Lower lobe of right lung (tissue), 2 donors: ENCODE measurements around the gene KIF16B. TPM values are rescaled to one million over a fixed set of nuclear protein-coding genes. Genes with fewer than 3 reads are reported as not detected.
"Not testable (repeated sequence)": the region's sequence is repeated elsewhere in the genome, so short reads cannot be mapped to it uniquely, and the experiment has no call there.

ENCODE experiments used
- ATAC-seq, 2 donors: fragments of 200-7000 bp; cut with Tn5 transposase; one replicate each; pipeline ENCODE4 v1.9.1; 2020 to 2022; ENCODE audit warnings: mild to moderate bottlenecking in 2 of 2, moderate library complexity in 2 of 2
- DNase-seq: peaks from one replicate; pipeline ENCODE4 v3.0.0-alpha.2; 2020
- H3K27ac ChIP-seq: fragments of 200-600 bp; one replicate; pipeline ENCODE4 v1.8.0; 2022
- H3K27me3 ChIP-seq: fragments of 200-600 bp; one replicate; pipeline ENCODE4 v1.8.0; 2022; ENCODE audit warnings: low read depth
- H3K36me3 ChIP-seq: fragments of 200-600 bp; one replicate; pipeline ENCODE4 v1.8.0; 2022; ENCODE audit warnings: mild to moderate bottlenecking
- H3K4me1 ChIP-seq: fragments of 200-600 bp; one replicate; pipeline ENCODE4 v1.8.0; 2022
- H3K4me3 ChIP-seq: fragments of 200-600 bp; one replicate; pipeline ENCODE4 v1.8.0; 2022; ENCODE audit warnings: mild to moderate bottlenecking
- H3K9me3 ChIP-seq: fragments of 200-600 bp; one replicate; pipeline ENCODE4 v1.8.0; 2022
- CTCF ChIP-seq: fragments of 200-600 bp; IDR thresholded peaks from one replicate; pipeline ENCODE4 v1.8.0; 2022; ENCODE audit warnings: antibody characterized with exemption, mild to moderate bottlenecking
- intact Hi-C: fragments of 100-400 bp; cut with DNase I; formaldehyde crosslinking; loops from one replicate; pipeline ENCODE4 v1.11.0; 2022
- total RNA-seq: library from RNA; stranded (reverse); fragmentation: NEBNext Ultra II Directional; extraction: Animal tissue kit (Norgen Biotek cat#: 25700); gene quantifications from one replicate; pipeline ENCODE4 v1.2.1, GENCODE V29; 2021
- donor health status: DM: no; HTN: yes; CAD: no; lungs with severe emphysema.

The KIF16B gene
- total RNA-seq, 1 donor from 2014 or later: 25.1 TPM

GRCh38 chr20:16230402-16230801 is 342.8 kb downstream of the KIF16B start:
- intact Hi-C loops: no loop called here
- H3K4me3 ChIP-seq: no peak overlapping the region
- TF ChIP-seq CTCF: no peak
- no peak for DNase-seq
- no peaks in the 10 kb centered on the region for H3K9me3 ChIP-seq
- H3K4me1 ChIP-seq: no peaks in the 10 kb centered on the region
- no peaks in the 10 kb centered on the region for H3K36me3 ChIP-seq
- H3K27ac ChIP-seq: no peak overlapping the region
- no peaks in the 10 kb centered on the region for H3K27me3 ChIP-seq
- no peak for ATAC-seq

GRCh38 chr20:16229813-16230212 is 343.4 kb downstream of the KIF16B start:
- H3K9me3 ChIP-seq: no peaks in the 10 kb centered on the region

GRCh38 chr20:16228722-16229121 is 344.5 kb downstream of the KIF16B start:
- no peak for DNase-seq
- Histone ChIP-seq H3K36me3 (no peaks in the 10 kb centered on the region), H3K9me3 (no peaks in the 10 kb centered on the region), H3K27ac (no peak overlapping the region), H3K4me3 (no peak overlapping the region), H3K4me1 (no peaks in the 10 kb centered on the region), H3K27me3 (no peaks in the 10 kb centered on the region)
- TF ChIP-seq CTCF: no peak
- no peak for ATAC-seq
- intact Hi-C loops: no loop called here

More at GRCh38 chr20:16229813-16230212, 343.4 kb downstream of the KIF16B start:
- Histone ChIP-seq H3K27me3 (no peaks in the 10 kb centered on the region), H3K36me3 (no peaks in the 10 kb centered on the region), H3K27ac (no peak overlapping the region), H3K4me1 (no peaks in the 10 kb centered on the region), H3K4me3 (no peak overlapping the region)
- TF ChIP-seq CTCF: no peak
- DNase-seq (no peak), ATAC-seq (no peak)
- intact Hi-C loops: no loop called here

- H3K27ac ChIP-seq, H3K36me3 ChIP-seq, ATAC-seq, DNase-seq, H3K27me3 ChIP-seq, H3K9me3 ChIP-seq, intact Hi-C loops, H3K4me1 ChIP-seq, H3K4me3 ChIP-seq: not testable (repeated sequence)
Measured at GRCh38 chr20:16226961-16227360, 346.3 kb downstream of the KIF16B start.

- H3K27me3 ChIP-seq: no peaks in the 10 kb centered on the region
- no peak overlapping the region for H3K27ac ChIP-seq
- H3K36me3 ChIP-seq: no peaks in the 10 kb centered on the region
- DNase-seq: no peak
- H3K9me3 ChIP-seq: no peaks in the 10 kb centered on the region
- no peak overlapping the region for H3K4me3 ChIP-seq
- no peak for ATAC-seq
- no peak for TF ChIP-seq CTCF
- H3K4me1 ChIP-seq: no peaks in the 10 kb centered on the region
- intact Hi-C loops: no loop called here
Measured at GRCh38 chr20:16224836-16225235, 348.4 kb downstream of the KIF16B start.

GRCh38 chr20:16222859-16223411 is 350.3 kb downstream of the KIF16B start:
- no peaks in the 10 kb centered on the region for H3K27me3 ChIP-seq
- no peaks in the 10 kb centered on the region for H3K9me3 ChIP-seq
- H3K4me3 ChIP-seq: no peak overlapping the region
- ATAC-seq: no peak
- no peaks in the 10 kb centered on the region for H3K36me3 ChIP-seq
- H3K27ac ChIP-seq: no peak overlapping the region
- H3K4me1 ChIP-seq: no peaks in the 10 kb centered on the region
- TF ChIP-seq CTCF: no peak
- intact Hi-C loops: no loop called here
- no peak for DNase-seq

Other genes starting within 250 kb of the KIF16B start
- gene SNRPB2, start 156.6 kb upstream of the KIF16B start, total RNA-seq: 44.6 TPM
- not detected for gene OTOR, start 174.9 kb upstream of the KIF16B start, total RNA-seq